Ascending aorta (tissue), 2 donors: ENCODE results near the gene STX10. TPM values are rescaled to one million over a fixed set of nuclear protein-coding genes. Genes with fewer than 3 reads are reported as not detected.

Source experiments
- DNase-seq, 2 donors: peaks; one replicate each; pipeline ENCODE4 v3.0.0-alpha.2; 2019; ENCODE audit warnings: low spot score in 2 of 2
- H3K27ac ChIP-seq, 2 donors: fragments of 200-600 bp; sonication (generic); one replicate each; pipeline ENCODE4 v1.5.1; 2016 to 2017; ENCODE audit warnings: mild to moderate bottlenecking in 1 of 2
- H3K27me3 ChIP-seq: fragments of 200-600 bp; sonication (generic); one replicate; pipeline ENCODE4 v1.5.1; 2017
- H3K36me3 ChIP-seq, 2 donors: fragments of 200-600 bp; sonication (generic); one replicate each; pipeline ENCODE4 v1.5.1; 2016
- H3K4me1 ChIP-seq, 2 donors: fragments of 200-600 bp; sonication (generic); one replicate each; pipeline ENCODE4 v1.5.1; 2016 to 2017; ENCODE audit warnings: mild to moderate bottlenecking in 1 of 2
- H3K4me3 ChIP-seq, 2 donors: fragments of 200-600 bp; sonication (generic); one replicate each; pipeline ENCODE4 v1.5.1; 2016 to 2017; ENCODE audit warnings: mild to moderate bottlenecking in 1 of 2
- H3K9me3 ChIP-seq, 2 donors: fragments of 200-600 bp; sonication (generic); one replicate each; pipeline ENCODE4 v1.5.1; 2016
- CTCF ChIP-seq, 3 experiments: fragments of 200-600 bp in 2 of 3; fragments of 450-650 bp in 1 of 3; sonication (generic) in 2 of 3; IDR thresholded peaks; one replicate each; pipeline ENCODE4 v1.5.1; 2016 to 2019; ENCODE audit warnings: antibody characterized with exemption in 3 of 3, mild to moderate bottlenecking in 1 of 3, moderate library complexity in 1 of 3
- intact Hi-C: fragments of 100-400 bp; cut with DNase I; formaldehyde crosslinking; loops from one replicate; pipeline ENCODE4 v1.15.1; 2023
- total RNA-seq: library from RNA; depleted of rRNA; stranded (reverse); fragments of >200 nt; gene quantifications from one replicate; pipeline ENCODE4 v1.1.0, GENCODE V29; 2016

STX10 gene
- total RNA-seq, 1 donor from 2014 or later, result 31.6 TPM

- intact Hi-C loops, result loop anchor here (5.0 kb wide), 1 partner anchor 159 kb away; no protein-coding TSS in a partner anchor
- Histone ChIP-seq H3K9me3 (no peaks in the 10 kb centered on the region), H3K36me3 (peaks cover 4 to 6% of the 10 kb centered on the region in 2 donors), H3K27ac (peak within 1 kb of the TSS; percentile 81 to 92), H3K27me3 (no peaks in the 10 kb centered on the region), H3K4me1 (peaks cover 14 to 23% of the 10 kb centered on the region in 2 donors), H3K4me3 (peak within 1 kb of the TSS; percentile 46 to 67)
- peak in 1 of 3 experiments; percentile 9 for TF ChIP-seq CTCF (IDR thresholded peaks at IDR 0.05)
- peak in 1 of 2 donors; percentile 88 for DNase-seq
Measured at GRCh38 chr19:13102666-13103580, 47.3 kb downstream of the STX10 start, which contains the start of gene LYL1. Gene LYL1, minus strand, starts transcription at chr19:13102858. Its CDS starts 1,687 bp downstream, at chr19:13101171.

- no peaks in the 10 kb centered on the region for H3K27me3 ChIP-seq
- peak overlapping the region; percentile 81 to 92 for H3K27ac ChIP-seq
- H3K36me3 ChIP-seq, result peaks cover 2% of the 10 kb centered on the region in 2 donors
- no peaks in the 10 kb centered on the region for H3K9me3 ChIP-seq
- H3K4me1 ChIP-seq, result peaks cover 14 to 29% of the 10 kb centered on the region in 2 donors
- no peak for DNase-seq
- intact Hi-C loops, result loop anchor here (5.0 kb wide), 1 partner anchor 160 kb away; no protein-coding TSS in a partner anchor
- no peak for TF ChIP-seq CTCF (IDR thresholded peaks at IDR 0.05)
- H3K4me3 ChIP-seq, result peak overlapping the region; percentile 46 to 67
Measured at GRCh38 chr19:13102416-13102665, 47.8 kb downstream of the STX10 start.

- peak in 1 of 2 donors; percentile 61 for DNase-seq
- H3K4me1 ChIP-seq, result peaks cover 14 to 29% of the 10 kb centered on the region in 2 donors
- no peaks in the 10 kb centered on the region for H3K36me3 ChIP-seq
- H3K27me3 ChIP-seq, result no peaks in the 10 kb centered on the region
- no peak for TF ChIP-seq CTCF (IDR thresholded peaks at IDR 0.05)
- intact Hi-C loops, result loop anchor here (5.0 kb wide), 1 partner anchor 160 kb away; no protein-coding TSS in a partner anchor
- peak overlapping the region; percentile 81 to 92 for H3K27ac ChIP-seq
- H3K4me3 ChIP-seq, result peak overlapping the region; percentile 46 to 67
- no peaks in the 10 kb centered on the region for H3K9me3 ChIP-seq
Measured at GRCh38 chr19:13101590-13102415, 48.4 kb downstream of the STX10 start.

GRCh38 chr19:13100841-13101589, 49.2 kb downstream of the STX10 start:
- peak in 1 of 3 experiments; percentile 36 for TF ChIP-seq CTCF (IDR thresholded peaks at IDR 0.05)
- H3K27me3 ChIP-seq, result no peaks in the 10 kb centered on the region
- intact Hi-C loops, result loop anchor here (5.0 kb wide), 1 partner anchor 161 kb away; no protein-coding TSS in a partner anchor
- H3K9me3 ChIP-seq, result no peaks in the 10 kb centered on the region
- peak in 1 of 2 donors; percentile 61 for DNase-seq
- H3K36me3 ChIP-seq, result peaks cover 0 to under 1% of the 10 kb centered on the region in 2 donors
- H3K27ac ChIP-seq, result peak overlapping the region; percentile 73 to 81
- peaks cover 14 to 30% of the 10 kb centered on the region in 2 donors for H3K4me1 ChIP-seq
- peak overlapping the region in 1 of 2 donors; percentile 67 for H3K4me3 ChIP-seq
